ENCODE results near the gene FBLN2. TPM values are rescaled to one million over a fixed set of nuclear protein-coding genes. Genes with fewer than 3 reads are reported as not detected.

FBLN2 gene
- total RNA-seq, 1 experiment from 2014 or later: 0.11 TPM

GRCh38 chr3:13555753-13556152 lies 6.8 kb downstream of the FBLN2 start:
- H3K4me3 ChIP-seq (ENCODE audit: low read length): no peak overlapping the region
- ChIA-PET CTCF (no interaction called here), POLR2A (ENCODE audit: unreplicated experiment) (no interaction called here)
- no peaks in the 10 kb centered on the region for H4K20me1 ChIP-seq (ENCODE audit: low read length)
- DNase-seq: no peak
- no peaks in the 10 kb centered on the region for H3F3A ChIP-seq (ENCODE audit: low read length, unreplicated experiment)
- no peaks in the 10 kb centered on the region for H3K9me3 ChIP-seq (ENCODE audit: low read length)
- TF ChIP-seq EZH2 (IDR thresholded peaks at IDR 0.05; ENCODE audit: low read length, unreplicated experiment) (no peak), EZH2phosphoT487 (IDR thresholded peaks at IDR 0.05; ENCODE audit: borderline replicate concordance, low read length) (no peak)
- TF ChIP-seq, protein P1, sequence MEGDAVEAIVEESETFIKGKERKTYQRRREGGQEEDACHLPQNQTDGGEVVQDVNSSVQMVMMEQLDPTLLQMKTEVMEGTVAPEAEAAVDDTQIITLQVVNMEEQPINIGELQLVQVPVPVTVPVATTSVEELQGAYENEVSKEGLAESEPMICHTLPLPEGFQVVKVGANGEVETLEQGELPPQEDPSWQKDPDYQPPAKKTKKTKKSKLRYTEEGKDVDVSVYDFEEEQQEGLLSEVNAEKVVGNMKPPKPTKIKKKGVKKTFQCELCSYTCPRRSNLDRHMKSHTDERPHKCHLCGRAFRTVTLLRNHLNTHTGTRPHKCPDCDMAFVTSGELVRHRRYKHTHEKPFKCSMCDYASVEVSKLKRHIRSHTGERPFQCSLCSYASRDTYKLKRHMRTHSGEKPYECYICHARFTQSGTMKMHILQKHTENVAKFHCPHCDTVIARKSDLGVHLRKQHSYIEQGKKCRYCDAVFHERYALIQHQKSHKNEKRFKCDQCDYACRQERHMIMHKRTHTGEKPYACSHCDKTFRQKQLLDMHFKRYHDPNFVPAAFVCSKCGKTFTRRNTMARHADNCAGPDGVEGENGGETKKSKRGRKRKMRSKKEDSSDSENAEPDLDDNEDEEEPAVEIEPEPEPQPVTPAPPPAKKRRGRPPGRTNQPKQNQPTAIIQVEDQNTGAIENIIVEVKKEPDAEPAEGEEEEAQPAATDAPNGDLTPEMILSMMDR (conservative IDR thresholded peaks at IDR 0.05; ENCODE audit: low read depth, low read length): no peak
- no peaks in the 10 kb centered on the region for H3K4me1 ChIP-seq (ENCODE audit: insufficient read depth, low read length)
- intact Hi-C loops (cut with micrococcal nuclease): no loop called here
- H3K9ac ChIP-seq (ENCODE audit: low read length): no peak overlapping the region
- H3K79me2 ChIP-seq (ENCODE audit: low read length): no peaks in the 10 kb centered on the region
- no peaks in the 10 kb centered on the region for H3K36me3 ChIP-seq (ENCODE audit: low read depth, low read length)
- H3K9me2 ChIP-seq (replicated peaks; ENCODE audit: low read length): no peaks in the 10 kb centered on the region
- no peak overlapping the region for H3K4me2 ChIP-seq (ENCODE audit: low read length)
- no peak overlapping the region for H2AFZ ChIP-seq (ENCODE audit: low read length)
- ATAC-seq: no peak
- no peak overlapping the region for H3K27ac ChIP-seq (ENCODE audit: low read length)
- BruUV-seq (replicated peaks): no TSS peak
- H3K27me3 ChIP-seq (ENCODE audit: low read length): no peaks in the 10 kb centered on the region

- DNase-seq (no peak), ATAC-seq (no peak)
- intact Hi-C loops (cut with micrococcal nuclease): no loop called here
- Histone ChIP-seq H4K20me1 (ENCODE audit: low read length) (no peaks in the 10 kb centered on the region), H3K9me3 (ENCODE audit: low read length) (no peaks in the 10 kb centered on the region), H3K9me2 (replicated peaks; ENCODE audit: low read length) (no peaks in the 10 kb centered on the region), H2AFZ (ENCODE audit: low read length) (no peak overlapping the region), H3F3A (ENCODE audit: low read length, unreplicated experiment) (no peaks in the 10 kb centered on the region), H3K4me1 (ENCODE audit: insufficient read depth, low read length) (no peaks in the 10 kb centered on the region), H3K4me3 (ENCODE audit: low read length) (no peak overlapping the region), H3K79me2 (ENCODE audit: low read length) (no peaks in the 10 kb centered on the region), H3K27ac (ENCODE audit: low read length) (no peak overlapping the region), H3K9ac (ENCODE audit: low read length) (no peak overlapping the region), H3K4me2 (ENCODE audit: low read length) (no peak overlapping the region), H3K36me3 (ENCODE audit: low read depth, low read length) (no peaks in the 10 kb centered on the region), H3K27me3 (ENCODE audit: low read length) (no peaks in the 10 kb centered on the region)
- CTCF ChIA-PET: no interaction called here
- POLR2A ChIA-PET (ENCODE audit: unreplicated experiment): no interaction called here
- TF ChIP-seq EZH2phosphoT487 (IDR thresholded peaks at IDR 0.05; ENCODE audit: borderline replicate concordance, low read length) (no peak), EZH2 (IDR thresholded peaks at IDR 0.05; ENCODE audit: low read length, unreplicated experiment) (no peak)
- TF ChIP-seq, protein P1 (conservative IDR thresholded peaks at IDR 0.05; ENCODE audit: low read depth, low read length): no peak
- BruUV-seq (replicated peaks): no TSS peak
These were observed 7.3 kb downstream of the FBLN2 start for GRCh38 chr3:13556207-13556606.

DNA sequence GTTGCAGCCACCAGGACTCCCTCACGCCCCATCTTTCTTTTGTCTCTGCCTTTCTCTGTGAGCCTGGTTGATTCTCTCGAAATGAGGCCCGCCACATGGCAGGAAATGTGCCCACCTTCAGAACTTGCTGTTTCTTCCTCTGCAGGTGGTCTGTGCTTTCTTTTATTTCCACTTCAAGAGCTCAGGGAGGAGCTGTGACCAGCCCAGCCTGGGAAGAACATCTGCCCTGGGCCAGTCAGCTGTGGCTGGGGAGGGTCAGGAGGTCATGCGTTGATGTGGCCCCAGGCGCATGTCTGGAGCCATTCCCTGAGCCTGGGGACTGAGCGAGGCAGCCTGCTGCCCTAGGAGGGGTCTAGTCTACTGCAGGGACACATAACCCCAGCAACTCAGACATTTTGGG lies 8.0 kb downstream of the FBLN2 start:
- H3K27ac ChIP-seq (ENCODE audit: low read length): no peak overlapping the region
- H3K79me2 ChIP-seq (ENCODE audit: low read length): no peaks in the 10 kb centered on the region
- H3K27me3 ChIP-seq (ENCODE audit: low read length): no peaks in the 10 kb centered on the region
- no peaks in the 10 kb centered on the region for H3F3A ChIP-seq (ENCODE audit: low read length, unreplicated experiment)
- no peak overlapping the region for H3K4me2 ChIP-seq (ENCODE audit: low read length)
- H3K4me3 ChIP-seq (ENCODE audit: low read length): no peak overlapping the region
- intact Hi-C loops (cut with micrococcal nuclease): no loop called here
- H3K9me2 ChIP-seq (replicated peaks; ENCODE audit: low read length): no peaks in the 10 kb centered on the region
- ChIA-PET CTCF (no interaction called here), POLR2A (ENCODE audit: unreplicated experiment) (no interaction called here)
- no peaks in the 10 kb centered on the region for H3K36me3 ChIP-seq (ENCODE audit: low read depth, low read length)
- H3K4me1 ChIP-seq (ENCODE audit: insufficient read depth, low read length): no peaks in the 10 kb centered on the region
- DNase-seq (no peak), ATAC-seq (no peak)
- H3K9ac ChIP-seq (ENCODE audit: low read length): no peak overlapping the region
- BruUV-seq (replicated peaks): no TSS peak
- no peaks in the 10 kb centered on the region for H4K20me1 ChIP-seq (ENCODE audit: low read length)
- no peak overlapping the region for H2AFZ ChIP-seq (ENCODE audit: low read length)
- no peaks in the 10 kb centered on the region for H3K9me3 ChIP-seq (ENCODE audit: low read length)
- TF ChIP-seq EZH2phosphoT487 (IDR thresholded peaks at IDR 0.05; ENCODE audit: borderline replicate concordance, low read length): no peak
- no peak for TF ChIP-seq EZH2 (IDR thresholded peaks at IDR 0.05; ENCODE audit: low read length, unreplicated experiment)
- TF ChIP-seq, protein P1 (conservative IDR thresholded peaks at IDR 0.05; ENCODE audit: low read depth, low read length): no peak

Measured in PC-3 (cell line).